Fibroblast of the aortic adventitia (primary cell): ENCODE results near the gene PDGFA. TPM values are rescaled to one million over a fixed set of nuclear protein-coding genes. Genes with fewer than 3 reads are reported as not detected.
"Not testable (repeated sequence)": the region's sequence is repeated elsewhere in the genome, so short reads cannot be mapped to it uniquely, and the experiment has no call there.

ENCODE experiments used
- DNase-seq: peaks from one replicate; pipeline ENCODE4 v3.0.0-alpha.2; 2010; ENCODE audit warnings: low read depth
- H3K4me3 ChIP-seq: 2 replicates; pipeline ENCODE4 v1.5.1; 2011; ENCODE audit warnings: low read depth, mild to moderate bottlenecking, control low read depth, low read length, moderate library complexity
- total RNA-seq: library from RNA; depleted of rRNA; stranded (reverse); fragments of >200 nt; gene quantifications from 2 replicates; pipeline ENCODE4 v1.2.3, GENCODE V29; 2012; ENCODE audit warnings: low replicate concordance
- TF ChIP-seq, protein P1 (sequence below): IDR thresholded peaks from 2 replicates; pipeline ENCODE4 v1.5.1; 2011; ENCODE audit warnings: mild to moderate bottlenecking, low read length, control low read depth, inconsistent platforms; ENCODE audit not compliant: insufficient read depth

The PDGFA gene
- total RNA-seq, 1 donor: 4.1 TPM

DNA sequence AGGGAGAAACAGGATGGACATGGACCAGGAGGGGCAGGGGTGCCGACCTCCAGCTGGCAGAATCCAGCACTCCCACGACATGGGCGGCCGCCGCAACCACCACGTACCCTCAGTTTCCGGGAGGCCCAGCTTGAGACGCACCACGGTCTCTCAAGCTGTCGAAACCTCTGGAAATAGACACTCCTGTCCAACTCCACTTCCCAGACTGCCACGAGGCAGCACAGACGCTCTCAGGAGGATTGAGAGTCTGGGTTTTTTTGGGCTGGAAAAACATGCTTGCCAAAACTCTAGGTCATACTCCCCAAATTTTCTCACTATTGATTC, 37.9 kb upstream of the PDGFA start:
- no peak overlapping the region for H3K4me3 ChIP-seq
- TF ChIP-seq, protein P1, sequence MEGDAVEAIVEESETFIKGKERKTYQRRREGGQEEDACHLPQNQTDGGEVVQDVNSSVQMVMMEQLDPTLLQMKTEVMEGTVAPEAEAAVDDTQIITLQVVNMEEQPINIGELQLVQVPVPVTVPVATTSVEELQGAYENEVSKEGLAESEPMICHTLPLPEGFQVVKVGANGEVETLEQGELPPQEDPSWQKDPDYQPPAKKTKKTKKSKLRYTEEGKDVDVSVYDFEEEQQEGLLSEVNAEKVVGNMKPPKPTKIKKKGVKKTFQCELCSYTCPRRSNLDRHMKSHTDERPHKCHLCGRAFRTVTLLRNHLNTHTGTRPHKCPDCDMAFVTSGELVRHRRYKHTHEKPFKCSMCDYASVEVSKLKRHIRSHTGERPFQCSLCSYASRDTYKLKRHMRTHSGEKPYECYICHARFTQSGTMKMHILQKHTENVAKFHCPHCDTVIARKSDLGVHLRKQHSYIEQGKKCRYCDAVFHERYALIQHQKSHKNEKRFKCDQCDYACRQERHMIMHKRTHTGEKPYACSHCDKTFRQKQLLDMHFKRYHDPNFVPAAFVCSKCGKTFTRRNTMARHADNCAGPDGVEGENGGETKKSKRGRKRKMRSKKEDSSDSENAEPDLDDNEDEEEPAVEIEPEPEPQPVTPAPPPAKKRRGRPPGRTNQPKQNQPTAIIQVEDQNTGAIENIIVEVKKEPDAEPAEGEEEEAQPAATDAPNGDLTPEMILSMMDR: no peak
- DNase-seq: peak; percentile 25

DNA sequence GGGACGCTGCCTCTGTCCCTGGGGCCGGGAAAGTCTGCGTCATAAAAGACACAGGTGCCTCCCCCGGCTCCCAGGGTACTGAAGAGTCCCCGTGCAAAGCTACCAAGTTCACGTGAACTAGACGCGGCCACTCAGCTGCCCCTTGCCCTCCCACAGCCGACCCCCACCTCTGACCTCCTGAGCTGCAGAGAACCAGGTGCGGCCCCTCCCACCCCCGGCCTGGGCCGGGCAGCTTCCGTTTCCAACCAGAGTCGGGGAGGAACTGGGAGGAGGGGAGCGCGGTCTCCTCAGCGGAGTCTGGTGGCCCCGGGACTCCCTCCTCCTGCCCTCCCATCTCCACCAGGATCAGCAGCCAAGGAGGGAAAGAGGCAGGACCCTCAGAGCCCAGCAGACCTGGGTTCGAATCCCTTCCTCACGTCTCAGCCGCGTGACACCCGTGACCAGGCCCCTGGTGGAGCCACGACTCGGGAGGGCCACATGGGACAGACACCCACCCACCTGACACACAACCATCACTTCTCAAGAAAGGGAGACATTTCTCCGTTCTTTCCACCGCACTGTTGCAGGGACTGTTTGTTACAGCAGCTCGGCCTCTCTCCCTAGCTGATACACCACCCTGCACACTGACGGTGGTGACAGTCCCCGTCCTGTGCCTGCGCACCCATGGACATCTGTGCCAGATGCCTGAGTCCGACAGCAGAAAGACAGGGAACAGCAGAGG, 37.4 kb upstream of the PDGFA start:
- TF ChIP-seq, protein P1: no peak
- no peak overlapping the region for H3K4me3 ChIP-seq
- DNase-seq: no peak

- no peak for DNase-seq
- TF ChIP-seq, protein P1: no peak
- H3K4me3 ChIP-seq: no peak overlapping the region
Measured at GRCh38 chr7:556291-556826, 36.7 kb upstream of the PDGFA start.

- no peak for DNase-seq
- no peak overlapping the region for H3K4me3 ChIP-seq
- TF ChIP-seq, protein P1: no peak
Measured at GRCh38 chr7:555551-556160, 36.0 kb upstream of the PDGFA start.

GRCh38 chr7:553636-554111, 34.0 kb upstream of the PDGFA start:
- DNase-seq: no peak
- no peak overlapping the region for H3K4me3 ChIP-seq
- TF ChIP-seq, protein P1: no peak

- TF ChIP-seq, protein P1: no peak
Measured at GRCh38 chr7:552868-553635, 33.4 kb upstream of the PDGFA start.

DNA sequence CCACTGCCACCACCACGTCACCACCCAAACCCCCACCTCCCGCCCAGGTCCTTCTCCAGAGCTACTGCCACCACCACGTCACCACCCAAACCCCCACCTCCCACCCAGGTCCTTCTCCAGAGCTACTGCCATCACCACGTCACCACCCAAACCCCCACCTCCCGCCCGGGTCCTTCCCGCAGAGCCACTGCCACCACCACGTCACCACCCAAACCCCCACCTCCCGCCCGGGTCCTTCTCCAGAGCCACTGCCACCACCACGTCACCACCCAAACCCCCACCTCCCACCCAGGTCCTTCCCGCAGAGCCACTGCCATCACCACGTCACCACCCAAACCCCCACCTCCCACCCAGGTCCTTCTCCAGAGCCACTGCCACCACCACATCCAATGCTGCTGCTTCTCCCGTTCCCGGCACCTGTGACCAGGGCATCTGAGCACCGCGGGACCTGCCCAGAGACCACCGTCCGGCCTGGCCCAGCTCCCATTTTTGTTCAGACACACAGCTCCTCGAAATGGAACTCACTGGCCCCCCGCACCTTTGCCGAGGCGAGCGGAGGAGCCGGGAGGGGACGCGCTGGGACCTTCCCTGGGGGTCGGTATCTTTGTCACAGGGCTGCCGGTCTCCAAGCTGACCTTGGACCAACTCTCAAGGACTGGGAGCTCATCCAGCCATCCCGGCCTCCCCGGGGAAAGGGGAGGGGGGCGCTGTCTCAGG, 32.7 kb upstream of the PDGFA start:
- DNase-seq, H3K4me3 ChIP-seq: not testable (repeated sequence)

More at GRCh38 chr7:552868-553635, 33.4 kb upstream of the PDGFA start:
- H3K4me3 ChIP-seq: no peak overlapping the region
- DNase-seq: no peak

DNA sequence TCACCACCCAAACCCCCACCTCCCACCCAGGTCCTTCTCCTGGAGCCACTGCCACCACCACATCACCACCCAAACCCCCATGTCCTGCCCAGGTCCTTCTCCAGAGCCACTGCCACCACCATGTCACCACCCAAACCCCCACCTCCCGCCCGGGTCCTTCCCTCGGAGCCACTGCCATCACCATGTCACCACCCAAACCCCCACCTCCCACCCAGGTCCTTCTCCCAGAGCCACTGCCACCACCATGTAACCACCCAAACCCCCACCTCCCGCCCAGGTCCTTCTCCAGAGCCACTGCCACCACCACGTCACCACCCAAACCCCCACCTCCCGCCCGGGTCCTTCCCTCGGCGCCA, 31.9 kb upstream of the PDGFA start:
- not testable (repeated sequence) for DNase-seq

More for the DNA sequence above, 31.9 kb upstream of the PDGFA start:
- H3K4me3 ChIP-seq: not testable (repeated sequence)
